NCI-H1048 (cell line): ENCODE data around the gene INO80E.
"Not testable (repeated sequence)": the region's sequence is repeated elsewhere in the genome, so short reads cannot be mapped to it uniquely, and the experiment has no call there.

Experiments used
- DNase-seq: peaks from one replicate; lab custom pipeline; 2025; lab: John Stamatoyannopoulos, UW

The INO80E gene

DNA sequence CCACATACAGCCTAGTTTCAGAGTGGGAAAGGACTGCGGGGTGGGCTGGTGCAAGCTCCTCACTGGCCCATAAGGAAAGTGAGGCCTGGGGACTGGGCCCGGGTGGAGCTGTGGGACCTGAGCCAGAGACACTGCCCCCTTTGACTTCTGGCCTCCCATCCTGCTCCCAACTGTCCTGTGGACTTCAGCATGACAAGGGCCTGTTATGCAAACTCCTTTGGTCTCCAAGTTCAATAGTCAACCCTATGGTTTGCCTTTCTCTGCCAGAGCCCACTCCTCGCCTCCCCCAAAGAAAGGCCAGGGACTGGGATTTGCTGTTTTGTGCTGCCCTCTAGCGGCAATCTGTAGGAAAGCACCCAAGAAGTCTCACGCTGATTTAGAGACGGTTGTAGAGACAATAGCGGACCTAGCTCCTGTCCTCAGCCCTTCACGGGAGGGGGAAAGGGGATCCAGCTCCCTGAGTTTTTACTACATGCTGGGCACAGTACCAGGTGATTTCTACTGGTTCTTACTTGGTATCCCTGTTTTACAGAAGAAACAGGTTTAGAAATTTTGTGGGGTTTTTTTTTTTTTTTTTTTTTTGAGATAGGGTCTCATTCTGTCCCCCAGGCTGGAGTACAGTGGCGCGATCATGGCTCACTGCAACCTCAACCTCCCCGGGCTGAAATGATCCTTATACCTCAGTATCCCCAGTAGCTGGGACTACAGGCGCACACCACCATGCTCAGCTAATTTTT is 36.2 kb downstream of the INO80E start:
- peak; percentile 20 for DNase-seq

DNA sequence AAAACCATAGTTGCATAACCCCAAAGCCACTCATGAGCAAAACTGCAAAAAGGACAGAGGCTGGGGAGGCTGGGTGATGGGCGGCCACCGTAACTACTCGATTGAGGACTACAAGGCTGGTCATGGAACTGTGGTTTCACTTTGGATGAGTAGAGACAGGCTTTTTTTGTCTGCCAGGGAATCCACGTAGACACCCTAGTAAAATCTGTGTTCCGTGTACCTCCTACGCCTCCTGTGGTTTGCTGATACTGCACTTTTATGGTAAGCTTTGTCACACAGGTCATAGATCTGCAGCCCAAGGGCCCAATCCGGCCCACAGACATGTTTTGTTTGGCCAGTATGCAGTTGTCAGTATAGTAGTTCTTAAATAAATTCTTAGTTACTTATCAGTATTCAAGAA is 37.2 kb downstream of the INO80E start:
- DNase-seq, result no peak

DNA sequence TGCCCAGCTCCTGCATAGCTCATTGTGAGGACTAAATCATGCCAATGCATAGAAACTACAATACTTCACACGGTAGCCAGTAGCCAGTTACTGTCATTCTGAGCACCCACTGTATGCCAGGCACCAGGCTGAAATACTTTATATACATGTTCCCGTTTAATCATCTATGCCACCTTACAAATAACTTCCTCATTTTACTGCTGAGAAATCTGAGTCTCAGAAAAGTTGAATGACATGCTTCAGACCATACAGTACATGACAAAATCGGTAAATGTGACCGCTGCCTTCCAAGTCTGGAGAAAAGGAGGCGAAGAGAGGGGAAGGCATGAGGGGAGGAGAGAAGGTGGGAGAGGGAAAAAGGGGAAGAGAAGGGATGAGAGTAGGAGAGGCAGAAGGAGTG is 44.2 kb downstream of the INO80E start:
- no peak for DNase-seq

DNA sequence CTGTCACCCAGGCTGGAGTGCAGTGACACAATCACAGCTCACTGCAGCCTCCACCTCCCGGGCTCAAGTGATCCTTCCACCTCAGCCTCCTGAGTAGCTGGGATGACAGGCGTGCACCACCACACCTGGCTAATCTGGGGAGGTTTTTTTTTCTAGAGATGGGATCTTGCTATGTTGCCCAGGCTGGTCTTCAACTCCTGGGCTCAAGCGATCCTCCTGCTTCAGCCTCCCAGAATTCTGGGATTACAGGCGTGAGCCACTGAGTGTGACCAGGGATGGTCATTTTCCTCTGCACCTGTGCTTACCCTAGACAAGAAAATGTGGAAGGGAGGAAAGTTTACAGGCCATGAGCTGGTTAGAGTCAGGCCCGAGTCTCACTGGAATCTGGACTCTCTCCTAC is 44.6 kb downstream of the INO80E start:
- not testable (repeated sequence) for DNase-seq

DNA sequence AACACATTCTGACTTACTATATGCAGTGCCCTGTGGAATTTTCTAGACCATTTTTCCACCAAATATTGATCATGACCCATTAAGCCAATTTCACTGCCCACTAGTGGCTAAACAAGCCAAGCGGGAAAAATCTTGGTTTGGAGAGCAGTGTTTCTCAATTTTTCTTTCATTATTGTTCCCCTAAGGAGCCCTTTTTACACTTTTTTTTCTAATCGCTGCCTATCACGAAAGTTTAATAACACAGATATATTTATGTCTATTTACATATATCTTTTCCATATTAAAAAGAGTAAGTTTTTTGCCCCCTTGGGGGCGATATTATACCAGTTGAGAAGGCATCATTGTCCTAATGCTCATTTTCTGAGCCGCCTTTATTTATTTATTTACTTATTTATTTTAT is 45.8 kb downstream of the INO80E start:
- no peak for DNase-seq

DNA sequence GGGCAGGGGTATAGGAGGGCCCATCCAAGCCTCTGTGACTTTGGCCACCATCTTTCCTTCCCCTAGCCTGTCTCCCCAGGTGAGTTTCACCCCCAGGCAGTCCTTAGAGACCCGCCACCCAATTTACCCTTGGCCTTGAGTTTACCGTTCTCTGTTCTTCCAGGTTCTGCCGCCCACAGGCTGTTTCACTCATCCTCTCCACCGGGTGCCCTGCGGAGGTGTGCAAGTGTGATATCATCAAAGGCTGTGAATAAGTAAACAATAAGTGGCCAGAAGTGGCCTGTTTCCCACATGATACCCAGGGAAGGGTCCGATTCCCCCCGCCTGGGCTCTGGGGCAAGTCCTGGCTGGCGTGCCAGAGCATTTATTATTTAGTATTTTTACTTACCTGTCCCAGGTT is 50.1 kb downstream of the INO80E start:
- DNase-seq, result no peak

DNA sequence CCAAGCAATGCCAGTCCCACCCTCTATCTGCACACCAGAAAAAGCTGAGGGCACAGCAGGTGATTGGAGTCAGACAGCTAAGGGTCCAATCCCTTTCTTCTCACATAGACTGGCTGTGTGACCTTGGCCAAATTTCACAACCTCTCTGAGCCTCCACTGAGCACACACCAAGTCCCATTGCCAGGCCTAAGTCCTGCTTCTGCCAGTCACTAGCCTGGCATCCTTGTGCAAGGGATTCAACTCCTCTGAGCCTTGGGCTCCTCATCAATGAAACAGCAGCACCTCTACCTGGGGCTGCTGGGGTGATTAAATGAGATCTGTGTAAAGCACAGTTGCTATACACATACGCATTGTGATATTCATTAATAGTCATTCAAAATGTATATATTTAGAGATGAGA is 50.5 kb downstream of the INO80E start:
- DNase-seq, result no peak

DNA sequence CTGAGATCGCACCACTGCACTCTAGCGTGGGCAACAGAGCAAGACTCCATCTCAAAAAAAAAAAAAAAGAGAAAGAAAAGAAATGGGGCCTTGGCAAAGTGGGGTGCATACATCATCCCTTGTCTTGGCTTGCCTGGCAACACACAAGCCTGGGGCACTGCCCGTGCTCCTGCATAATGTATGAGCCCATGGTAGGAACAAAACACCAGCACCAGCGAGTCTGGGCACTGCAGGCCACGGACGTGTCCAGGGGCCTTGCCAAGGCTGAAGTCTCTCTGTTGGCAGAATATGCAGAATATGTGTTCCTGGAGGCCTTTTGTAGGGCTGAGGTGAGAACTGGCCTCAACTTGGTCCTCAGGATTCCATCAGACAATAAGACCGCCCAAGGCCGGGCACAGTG is 53.8 kb downstream of the INO80E start:
- DNase-seq, result no peak

DNA sequence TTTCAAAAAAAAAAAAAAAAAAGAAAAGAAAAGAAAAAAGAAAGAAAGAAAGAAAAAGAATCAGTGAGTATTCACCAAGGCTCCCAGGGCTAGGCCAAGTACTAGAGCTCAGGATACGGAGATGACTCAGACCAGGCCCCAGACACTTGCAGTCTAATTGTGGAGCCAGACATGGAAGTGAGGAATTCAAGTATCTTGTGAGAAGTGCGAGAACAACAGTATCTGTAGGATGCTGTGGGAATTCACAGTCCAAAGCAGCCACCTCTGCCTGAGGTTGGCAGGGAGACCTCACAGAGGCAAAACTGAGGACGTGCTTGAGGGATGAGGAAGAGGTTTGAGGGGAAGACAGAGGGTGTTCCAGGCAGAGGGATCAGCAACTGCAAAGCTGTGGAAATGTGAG is 55.5 kb downstream of the INO80E start:
- no peak for DNase-seq

DNA sequence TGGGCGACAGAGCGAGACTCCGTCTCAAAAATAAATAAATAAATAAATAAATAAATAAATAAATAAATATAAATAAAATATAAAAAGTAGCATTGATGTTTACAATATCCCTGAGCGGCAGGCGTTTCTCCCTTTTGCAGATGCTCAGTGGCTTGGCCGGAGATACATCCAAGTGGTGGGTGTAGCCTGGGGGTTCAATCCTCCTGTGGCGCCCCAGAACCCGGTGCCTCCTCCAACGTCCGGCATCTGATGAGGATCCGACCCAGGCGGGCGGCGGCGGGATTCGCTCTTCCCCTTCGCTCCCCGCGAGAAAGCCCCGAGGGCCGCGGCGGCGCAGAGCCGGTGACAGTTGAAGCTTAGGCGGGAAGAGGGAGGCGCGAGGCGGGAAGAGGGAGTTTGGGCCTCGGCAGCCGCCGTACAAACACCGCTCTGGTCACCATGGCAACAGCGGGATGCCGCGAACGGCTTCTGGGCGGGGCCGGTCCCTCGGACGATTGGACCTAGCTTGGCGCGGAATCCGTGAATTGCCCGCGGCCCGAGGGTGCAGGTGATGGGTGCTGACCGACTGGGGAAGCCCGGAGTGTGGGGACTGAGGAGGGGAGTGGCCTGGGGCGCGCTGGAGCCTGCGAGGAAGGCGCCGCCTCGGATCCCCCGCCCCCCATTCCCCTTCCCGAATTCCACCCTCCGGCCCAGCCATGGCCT is 56.8 kb downstream of the INO80E start:
- DNase-seq, result peak; percentile 84

DNA sequence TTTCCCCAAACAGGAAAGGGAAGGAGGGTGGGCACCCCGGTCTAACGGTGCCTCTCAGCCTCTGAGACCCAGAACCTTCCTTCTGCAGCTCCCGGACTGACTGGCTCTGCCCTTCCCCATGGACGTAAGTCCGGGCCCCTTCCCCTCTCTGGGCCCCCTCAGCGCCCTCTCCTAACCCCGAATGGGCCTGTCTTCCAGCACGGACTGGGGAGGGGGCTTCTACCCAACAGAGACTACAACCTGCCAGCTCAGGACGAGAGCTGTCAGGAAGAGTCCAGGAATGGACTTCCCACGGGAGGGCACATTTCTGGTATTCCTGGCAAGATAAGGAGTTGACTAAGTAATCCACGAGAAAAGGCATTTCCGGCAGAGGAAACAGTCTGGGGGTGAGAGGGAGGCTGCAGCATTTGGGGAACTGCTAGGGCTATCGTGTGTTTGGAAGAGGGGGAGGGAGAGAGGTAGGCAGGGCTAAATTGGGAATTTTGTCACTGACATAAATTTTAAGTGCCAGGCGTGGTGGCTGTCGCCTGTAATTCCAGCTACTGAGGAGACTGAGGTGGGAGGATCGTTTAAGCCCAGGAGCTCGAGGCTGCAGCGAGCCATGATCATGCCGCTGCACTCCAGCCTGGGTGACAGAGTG is 57.5 kb downstream of the INO80E start:
- no peak for DNase-seq

DNA sequence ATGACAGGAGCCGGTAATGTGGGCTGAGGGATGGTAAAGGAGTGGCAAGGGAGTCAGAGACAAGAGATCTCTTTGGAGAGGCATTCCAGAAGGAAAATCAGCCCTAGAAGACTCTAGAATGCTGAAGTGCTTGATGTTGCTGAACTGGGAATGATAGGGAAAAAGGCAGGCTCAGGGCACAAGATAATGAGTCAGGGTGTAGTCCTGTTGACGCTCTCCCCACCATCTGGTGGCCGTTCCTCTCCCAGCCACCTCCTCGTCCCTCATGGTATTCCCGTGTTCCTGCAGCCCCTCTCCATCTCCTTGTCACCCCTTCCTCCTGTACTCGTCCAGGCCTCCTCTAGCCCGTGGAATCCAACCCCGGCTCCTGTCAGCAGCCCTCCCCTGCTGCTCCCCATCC is 58.4 kb downstream of the INO80E start:
- DNase-seq, result no peak

DNA sequence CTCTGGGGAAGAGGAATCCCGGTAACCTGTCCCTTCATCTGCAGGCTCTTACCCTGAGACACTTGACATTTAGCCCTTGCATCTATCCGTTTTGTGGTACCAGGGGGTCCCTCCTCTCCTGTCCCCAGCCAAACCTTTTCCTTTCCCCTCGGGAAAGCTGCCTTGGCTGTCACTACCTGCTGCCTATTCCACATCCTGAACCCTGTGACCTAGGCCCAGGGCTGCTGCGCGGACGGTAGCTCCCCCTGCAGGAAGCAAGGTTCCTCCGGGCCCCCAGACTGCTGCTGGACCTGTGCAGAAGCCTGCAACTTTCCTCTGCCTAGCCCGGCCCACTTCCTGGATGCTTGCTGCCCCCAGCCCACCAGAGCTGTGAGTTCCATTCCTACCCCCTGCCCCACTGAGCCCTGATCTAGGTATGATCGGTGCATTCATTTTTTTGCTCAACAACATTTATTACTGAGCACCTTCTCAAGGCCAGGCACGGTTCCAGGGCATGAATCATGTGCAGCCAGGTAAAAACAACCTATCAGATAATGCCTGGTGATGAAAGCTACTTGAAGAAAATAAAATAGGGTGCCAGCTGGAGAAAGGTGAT is 59.0 kb downstream of the INO80E start:
- DNase-seq, result no peak
